Peyer's patch (tissue), 4 donors: ENCODE results near the gene SYCP2.

Experiments
- POLR2A ChIP-seq, 2 donors: fragments of 450-650 bp; IDR thresholded peaks; one replicate each; pipeline ENCODE4 v1.5.1; 2017; ENCODE audit warnings: antibody characterized with exemption in 2 of 2, mild to moderate bottlenecking in 2 of 2, moderate library complexity in 2 of 2
- TF ChIP-seq, protein P1 (sequence below), 6 experiments: fragments of 450-650 bp in 4 of 6; fragments of 200-600 bp in 2 of 6; sonication (generic) in 1 of 6; IDR thresholded peaks; one replicate each; pipeline ENCODE4 v1.5.1; 2017 to 2019; ENCODE audit warnings: antibody characterized with exemption in 6 of 6, mild to moderate bottlenecking in 3 of 6, moderate library complexity in 1 of 6

DNA sequence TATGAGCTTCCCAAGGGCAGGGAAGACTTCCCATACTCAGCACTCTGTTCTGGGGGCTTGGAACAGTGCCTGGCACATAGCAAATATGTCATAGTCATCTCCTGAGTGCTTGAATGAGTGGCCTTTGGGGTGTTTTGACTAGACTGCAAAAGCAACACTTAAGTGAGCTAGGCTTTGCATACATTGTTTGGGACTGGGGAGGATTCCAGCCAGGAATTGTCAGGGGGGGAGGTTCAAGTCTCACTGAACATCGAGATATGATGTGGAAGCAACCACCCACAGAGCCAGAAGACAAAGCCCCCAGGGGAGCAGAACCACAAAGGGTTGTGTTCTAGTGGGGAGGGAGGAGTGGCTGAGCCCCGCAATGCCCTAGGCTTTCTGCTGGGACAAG lies 98.4 kb downstream of the SYCP2 start:
- TF ChIP-seq, protein P1, sequence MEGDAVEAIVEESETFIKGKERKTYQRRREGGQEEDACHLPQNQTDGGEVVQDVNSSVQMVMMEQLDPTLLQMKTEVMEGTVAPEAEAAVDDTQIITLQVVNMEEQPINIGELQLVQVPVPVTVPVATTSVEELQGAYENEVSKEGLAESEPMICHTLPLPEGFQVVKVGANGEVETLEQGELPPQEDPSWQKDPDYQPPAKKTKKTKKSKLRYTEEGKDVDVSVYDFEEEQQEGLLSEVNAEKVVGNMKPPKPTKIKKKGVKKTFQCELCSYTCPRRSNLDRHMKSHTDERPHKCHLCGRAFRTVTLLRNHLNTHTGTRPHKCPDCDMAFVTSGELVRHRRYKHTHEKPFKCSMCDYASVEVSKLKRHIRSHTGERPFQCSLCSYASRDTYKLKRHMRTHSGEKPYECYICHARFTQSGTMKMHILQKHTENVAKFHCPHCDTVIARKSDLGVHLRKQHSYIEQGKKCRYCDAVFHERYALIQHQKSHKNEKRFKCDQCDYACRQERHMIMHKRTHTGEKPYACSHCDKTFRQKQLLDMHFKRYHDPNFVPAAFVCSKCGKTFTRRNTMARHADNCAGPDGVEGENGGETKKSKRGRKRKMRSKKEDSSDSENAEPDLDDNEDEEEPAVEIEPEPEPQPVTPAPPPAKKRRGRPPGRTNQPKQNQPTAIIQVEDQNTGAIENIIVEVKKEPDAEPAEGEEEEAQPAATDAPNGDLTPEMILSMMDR (IDR thresholded peaks at IDR 0.05): no peak
- TF ChIP-seq POLR2A (IDR thresholded peaks at IDR 0.05): no peak
